ENCODE data around the gene HDAC2.

GRCh38 chr6:113970805-113971676 is at the start of gene HDAC2:
- TF ChIP-seq GATA2 (IDR thresholded peaks at IDR 0.05; ENCODE audit: low read depth, low read length) (no peak), GATA3 (IDR thresholded peaks at IDR 0.05; ENCODE audit: low read depth, low read length) (no peak)

All from SH-SY5Y (cell line).